Measurements from ENCODE around the gene TBC1D10A.

Gene TBC1D10A

GRCh38 chr22:30317778-30318177 lies 9.0 kb downstream of the TBC1D10A start:
- ChIA-PET CTCF (interaction anchor here (0.7 to 1.2 kb wide), 4 partner anchors 9 to 479 kb away, joined by 3 to 5 read pairs (median 4); no protein-coding TSS in a partner anchor), POLR2A (no interaction called here)
- TF ChIP-seq PRDM4 (tag by site-specific recombination; IDR thresholded peaks at IDR 0.05): no peak
- TF ChIP-seq HOXD13 (CRISPR knock-in tag; IDR thresholded peaks at IDR 0.05; ENCODE audit: borderline replicate concordance): no peak
- no peak for TF ChIP-seq ZNF791 (tag by site-specific recombination; IDR thresholded peaks at IDR 0.05)
- TF ChIP-seq ZBTB21 (tag by site-specific recombination; IDR thresholded peaks at IDR 0.05): no peak
- TF ChIP-seq ZIC2 (tag by site-specific recombination; IDR thresholded peaks at IDR 0.05): no peak
- TF ChIP-seq ZNF423 (tag by site-specific recombination; IDR thresholded peaks at IDR 0.05): no peak
- TF ChIP-seq ZNF16 (tag by site-specific recombination; IDR thresholded peaks at IDR 0.05; ENCODE audit: low read depth): no peak
- TF ChIP-seq ZNF404 (tag by site-specific recombination; IDR thresholded peaks at IDR 0.05): no peak
- TF ChIP-seq ZNF280D (tag by site-specific recombination; IDR thresholded peaks at IDR 0.05): no peak
- H3K9me3 ChIP-seq (ENCODE audit: control insufficient read depth, insufficient read depth, low read depth, low read length): no peaks in the 10 kb centered on the region
- no peak overlapping the region for H3K4me3 ChIP-seq (ENCODE audit: low read depth, low read length)
- H3K27ac ChIP-seq (ENCODE audit: extremely low read depth, low read depth, low read length): no peak overlapping the region
- H3K36me3 ChIP-seq (ENCODE audit: control insufficient read depth in 2 of 2, insufficient read depth in 1 of 2, low read length in 2 of 2): peaks cover 0 to 25% of the 10 kb centered on the region in 2 experiments; a peak in 2 of 3 replicates
- no peaks in the 10 kb centered on the region for H3K4me1 ChIP-seq (ENCODE audit: control insufficient read depth, insufficient read depth, low read length)

- ChIA-PET CTCF (interaction anchor here (0.7 to 4.6 kb wide), 3 partner anchors 28 to 314 kb away, joined by 5 to 22 read pairs (median 5); no protein-coding TSS in a partner anchor), POLR2A (interaction anchor here (0.6 to 1.1 kb wide), 2 partner anchors 11 to 832 kb away, joined by 4 to 5 read pairs; partner anchors contain the start of gene TBC1D10A)
- Histone ChIP-seq H3K9me3 (ENCODE audit: control insufficient read depth, insufficient read depth, low read depth, low read length) (no peaks in the 10 kb centered on the region), H3K4me3 (ENCODE audit: low read depth, low read length) (no peak overlapping the region), H3K4me1 (ENCODE audit: control insufficient read depth, insufficient read depth, low read length) (no peaks in the 10 kb centered on the region), H3K36me3 (ENCODE audit: control insufficient read depth in 2 of 2, insufficient read depth in 1 of 2, low read length in 2 of 2) (peaks cover 0 to 19% of the 10 kb centered on the region in 2 experiments; a peak in 2 of 3 replicates), H3K27ac (ENCODE audit: extremely low read depth, low read depth, low read length) (no peak overlapping the region)
- TF ChIP-seq HIC1 (tag by site-specific recombination; IDR thresholded peaks at IDR 0.05) (no peak), ZEB2 (tag by site-specific recombination; IDR thresholded peaks at IDR 0.05) (no peak), GLI2 (tag by site-specific recombination; IDR thresholded peaks at IDR 0.05; ENCODE audit: borderline replicate concordance, low read depth) (no peak), REST (tag by site-specific recombination; IDR thresholded peaks at IDR 0.05) (no peak), ZNF704 (tag by site-specific recombination; IDR thresholded peaks at IDR 0.05) (no peak), YY1 (tag by site-specific recombination; IDR thresholded peaks at IDR 0.05) (no peak)
- TF ChIP-seq, protein P1, sequence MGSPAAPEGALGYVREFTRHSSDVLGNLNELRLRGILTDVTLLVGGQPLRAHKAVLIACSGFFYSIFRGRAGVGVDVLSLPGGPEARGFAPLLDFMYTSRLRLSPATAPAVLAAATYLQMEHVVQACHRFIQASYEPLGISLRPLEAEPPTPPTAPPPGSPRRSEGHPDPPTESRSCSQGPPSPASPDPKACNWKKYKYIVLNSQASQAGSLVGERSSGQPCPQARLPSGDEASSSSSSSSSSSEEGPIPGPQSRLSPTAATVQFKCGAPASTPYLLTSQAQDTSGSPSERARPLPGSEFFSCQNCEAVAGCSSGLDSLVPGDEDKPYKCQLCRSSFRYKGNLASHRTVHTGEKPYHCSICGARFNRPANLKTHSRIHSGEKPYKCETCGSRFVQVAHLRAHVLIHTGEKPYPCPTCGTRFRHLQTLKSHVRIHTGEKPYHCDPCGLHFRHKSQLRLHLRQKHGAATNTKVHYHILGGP (tag by site-specific recombination; IDR thresholded peaks at IDR 0.05): no peak
Observed at GRCh38 chr22:30315962-30316576, 10.7 kb downstream of the TBC1D10A start.
